NCI-H510A (cell line): ENCODE measurements around the gene POLR2C.

ENCODE experiments used
- DNase-seq: peaks from one replicate; lab custom pipeline; 2025; lab: John Stamatoyannopoulos, UW

The POLR2C gene

GRCh38 chr16:57504001-57504400 lies 41.5 kb downstream of the POLR2C start:
- DNase-seq = no peak

GRCh38 chr16:57504491-57504890 lies 42.0 kb downstream of the POLR2C start:
- DNase-seq = no peak

GRCh38 chr16:57505169-57505568 lies 42.7 kb downstream of the POLR2C start:
- DNase-seq = no peak

- no peak for DNase-seq
Measured at GRCh38 chr16:57507136-57508034, 44.9 kb downstream of the POLR2C start.

- no peak for DNase-seq
Measured at GRCh38 chr16:57508035-57508425, 45.6 kb downstream of the POLR2C start.

GRCh38 chr16:57509231-57509923 lies 46.9 kb downstream of the POLR2C start:
- DNase-seq = no peak

- DNase-seq = no peak
Measured at GRCh38 chr16:57510016-57510871, 47.8 kb downstream of the POLR2C start.

GRCh38 chr16:57512296-57513001 lies 50.0 kb downstream of the POLR2C start:
- DNase-seq = no peak

GRCh38 chr16:57513371-57514102 lies 51.1 kb downstream of the POLR2C start:
- no peak for DNase-seq

- no peak for DNase-seq
Measured at GRCh38 chr16:57514371-57514770, 51.9 kb downstream of the POLR2C start.

GRCh38 chr16:57514791-57515600 lies 52.5 kb downstream of the POLR2C start:
- DNase-seq = no peak

GRCh38 chr16:57516176-57516725 lies 53.8 kb downstream of the POLR2C start:
- DNase-seq = no peak

- DNase-seq = no peak
Measured at GRCh38 chr16:57516773-57517172, 54.3 kb downstream of the POLR2C start.

GRCh38 chr16:57517397-57518367 lies 55.2 kb downstream of the POLR2C start:
- no peak for DNase-seq

GRCh38 chr16:57518520-57518919 lies 56.0 kb downstream of the POLR2C start:
- DNase-seq = no peak

- no peak for DNase-seq
Measured at GRCh38 chr16:57518922-57519321, 56.4 kb downstream of the POLR2C start.

- no peak for DNase-seq
Measured at GRCh38 chr16:57519796-57520360, 57.4 kb downstream of the POLR2C start.
